A549 (cell line): Measurements from ENCODE around the gene LPCAT4. TPM values are rescaled to one million over a fixed set of nuclear protein-coding genes. Genes with fewer than 3 reads are reported as not detected.
A peak's percentile ranks its signal among the peaks of the same experiment; 100 is the strongest.

Experiments
- ATAC-seq, 2 experiments: fragments of 200-7000 bp in 1 of 2; fragments of >200 bp in 1 of 2; cut with Nextera tagmentation in 1 of 2; cut with Tn5 transposase in 1 of 2; 3 replicates each; pipeline versions ENCODE4 v1.8.0 to v1.9.1; 2018 to 2020; ENCODE audit warnings: mild to moderate bottlenecking in 1 of 2, moderate library complexity in 1 of 2
- CTCF ChIA-PET: fragments of 300-600 bp; sonication (Branson Sonifier 250); formaldehyde crosslinking; extraction: SDS; loops from one replicate; lab custom pipeline; 2021; ENCODE audit warnings: antibody characterized with exemption, inconsistent platforms; lab: Yijun Ruan, JAX
- POLR2A ChIA-PET: fragments of 350-600 bp; formaldehyde crosslinking; extraction: SDS; loops from one replicate; lab custom pipeline; 2021; ENCODE audit warnings: antibody characterized with exemption, inconsistent platforms; lab: Yijun Ruan, JAX
- DNase-seq, 2 experiments: peaks; one replicate each; pipeline versions ENCODE4 v3.0.0 to v3.0.0-alpha.2; 2011 to 2016; ENCODE audit warnings: low read depth in 1 of 2, low spot score in 1 of 2
- FAIRE-seq: peaks from 2 replicates; lab custom pipeline; 2011; peaks lifted over from hg19 to GRCh38; lab: Jason Lieb, UNC
- H3K27ac ChIP-seq, 2 experiments: fragments of >200 bp; sonication (Bioruptor Twin); formaldehyde crosslinking; 3 replicates each; pipeline ENCODE4 v1.5.1; 2016 to 2017
- H3K4me1 ChIP-seq: fragments of >200 bp; sonication (Bioruptor Twin); formaldehyde crosslinking; 3 replicates; pipeline ENCODE4 v1.6.1; 2016
- H3K4me2 ChIP-seq: fragments of >200 bp; sonication (Bioruptor Twin); formaldehyde crosslinking; 3 replicates; pipeline ENCODE4 v1.6.1; 2016
- H3K4me3 ChIP-seq: fragments of >200 bp; sonication (Bioruptor Twin); formaldehyde crosslinking; 3 replicates; pipeline ENCODE4 v1.5.1; 2016
- H3K9me3 ChIP-seq: fragments of >200 bp; sonication (Bioruptor Twin); formaldehyde crosslinking; 3 replicates; pipeline ENCODE4 v1.6.1; 2016
- BHLHE40 ChIP-seq: IDR thresholded peaks from 2 replicates; pipeline ENCODE4 v1.6.1; 2012; ENCODE audit warnings: low read depth, low read length, inconsistent platforms
- CBX2 ChIP-seq: fragments of 200-600 bp; sonication (generic); IDR thresholded peaks from 2 replicates; pipeline ENCODE4 v1.6.1; 2016; ENCODE audit warnings: low read depth, mild to moderate bottlenecking, borderline replicate concordance
- CBX8 ChIP-seq: fragments of 200-600 bp; sonication (generic); IDR thresholded peaks from 2 replicates; pipeline ENCODE4 v1.6.1; 2016
- EHMT2 ChIP-seq: fragments of 200-600 bp; sonication (generic); IDR thresholded peaks from 2 replicates; pipeline ENCODE4 v1.6.1; 2016; ENCODE audit warnings: antibody characterized with exemption, low read depth, mild to moderate bottlenecking, moderate library complexity
- EP300 ChIP-seq, 2 experiments: fragments of >200 bp; sonication (Bioruptor Twin); formaldehyde crosslinking; IDR thresholded peaks; 2 replicates in 1 of 2; 3 replicates in 1 of 2; pipeline ENCODE4 v1.6.1; 2016 to 2017
- ESRRA ChIP-seq: fragments of 150-350 bp; IDR thresholded peaks from 2 replicates; pipeline ENCODE4 v1.6.1; 2014; ENCODE audit warnings: mild to moderate bottlenecking, low read length, borderline replicate concordance
- FOSB ChIP-seq: fragments of 250-450 bp; sonication (Bioruptor Pico); IDR thresholded peaks from 2 replicates; pipeline ENCODE4 v1.5.0; 2020; ENCODE audit warnings: mild to moderate bottlenecking, moderate library complexity
- HES2 ChIP-seq: fragments of >200 bp; sonication (Bioruptor Twin); formaldehyde crosslinking; IDR thresholded peaks from 2 replicates; pipeline ENCODE4 v1.6.1; 2016
- HEYL ChIP-seq: fragments of 250-450 bp; sonication (Bioruptor Pico); IDR thresholded peaks from 2 replicates; pipeline ENCODE4 v1.8.0; 2021; ENCODE audit warnings: mild to moderate bottlenecking, moderate library complexity
- HMGXB4 ChIP-seq: fragments of 250-450 bp; sonication (Bioruptor Pico); IDR thresholded peaks from 2 replicates; pipeline ENCODE4 v1.5.0; 2021; ENCODE audit warnings: mild to moderate bottlenecking, moderate library complexity, borderline replicate concordance
- KDM1A ChIP-seq: fragments of 200-600 bp; sonication (generic); IDR thresholded peaks from 2 replicates; pipeline ENCODE4 v1.6.1; 2016; ENCODE audit warnings: low read depth, mild to moderate bottlenecking
- KDM5A ChIP-seq: fragments of 200-600 bp; sonication (generic); IDR thresholded peaks from 2 replicates; pipeline ENCODE4 v1.6.1; 2016; ENCODE audit warnings: antibody characterized with exemption, mild to moderate bottlenecking
- MAZ ChIP-seq: fragments of 150-350 bp; IDR thresholded peaks from 2 replicates; pipeline ENCODE4 v1.6.1; 2014; ENCODE audit warnings: antibody characterized with exemption, low read depth, low read length, borderline replicate concordance
- NFE2L2 ChIP-seq: fragments of 150-350 bp; conservative IDR thresholded peaks from 2 replicates; pipeline ENCODE4 v1.6.1; 2014; ENCODE audit warnings: low read length
- PBX3 ChIP-seq: IDR thresholded peaks from 2 replicates; pipeline ENCODE4 v1.6.1; 2012
- PHF8 ChIP-seq: fragments of 200-600 bp; sonication (generic); IDR thresholded peaks from 2 replicates; pipeline ENCODE4 v1.6.1; 2016; ENCODE audit warnings: low read depth, mild to moderate bottlenecking, antibody characterized with exemption, moderate library complexity, borderline replicate concordance
- RAD21 ChIP-seq, 2 experiments: fragments of >200 bp in 1 of 2; sonication (Bioruptor Twin) in 1 of 2; formaldehyde crosslinking in 1 of 2; IDR thresholded peaks in 1 of 2; conservative IDR thresholded peaks in 1 of 2; 2 replicates in 1 of 2; 3 replicates in 1 of 2; pipeline ENCODE4 v1.6.1; 2012 to 2018; ENCODE audit warnings: inconsistent platforms in 1 of 2
- RARB ChIP-seq: fragments of 250-450 bp; sonication (Bioruptor Pico); IDR thresholded peaks from 2 replicates; pipeline ENCODE4 v1.8.0; 2021; ENCODE audit warnings: mild to moderate bottlenecking, moderate library complexity
- RCOR1 ChIP-seq: fragments of 150-350 bp; IDR thresholded peaks from 2 replicates; pipeline ENCODE4 v1.6.1; 2014; ENCODE audit warnings: antibody characterized with exemption, low read length, low read depth
- REST ChIP-seq: fragments of 200-600 bp; sonication (generic); IDR thresholded peaks from 2 replicates; pipeline ENCODE4 v1.6.1; 2016; ENCODE audit warnings: antibody characterized with exemption, mild to moderate bottlenecking, moderate library complexity
- RFX5 ChIP-seq: fragments of 450-650 bp; IDR thresholded peaks from 2 replicates; pipeline ENCODE4 v1.7.1; 2014; ENCODE audit warnings: antibody characterized with exemption, mild to moderate bottlenecking, moderate library complexity
- SMC3 ChIP-seq: fragments of >200 bp; sonication (Bioruptor Twin); formaldehyde crosslinking; IDR thresholded peaks from 3 replicates; pipeline ENCODE4 v1.6.1; 2018; ENCODE audit warnings: inconsistent platforms
- ZC3H11A ChIP-seq: fragments of 450-650 bp; IDR thresholded peaks from 2 replicates; pipeline ENCODE4 v1.6.1; 2014; ENCODE audit warnings: antibody characterized with exemption, mild to moderate bottlenecking
- ZNF302 ChIP-seq: fragments of 250-450 bp; sonication (Bioruptor Pico); IDR thresholded peaks from 2 replicates; pipeline ENCODE4 v1.9.0; 2021; ENCODE audit warnings: inconsistent platforms, mild to moderate bottlenecking, moderate library complexity
- ZSCAN20 ChIP-seq: fragments of 250-450 bp; sonication (Bioruptor Pico); IDR thresholded peaks from 2 replicates; pipeline ENCODE4 v1.8.0; 2022; ENCODE audit warnings: mild to moderate bottlenecking, moderate library complexity
- WGBS: methylation state at CpG from one replicate; pipeline ENCODE4 v1.1.6; 2017; ENCODE audit errors: missing lambda C conversion rate; 5-methylcytosine and 5-hydroxymethylcytosine counted together
- polyA plus RNA-seq, 4 experiments: library from polyadenylated mRNA; depleted of rRNA in 3 of 4; stranded (reverse); fragments of >200 nt; fragmentation: RNase III in 1 of 4; extraction: RNeasy Plus Mini Kit Qiagen cat#74134 plus additional on column Dnase treatment in 1 of 4; gene quantifications; 2 replicates in 3 of 4; 3 replicates in 1 of 4; pipeline ENCODE4 v1.2.3, GENCODE V29; 2011 to 2017

LPCAT4 gene
- polyA plus RNA-seq, 2 of the 4 experiments (the other 2 are of a cell fraction), result 42.9 to 50.1 TPM

GRCh38 chr15:34359416-34359815 is 7.6 kb downstream of the LPCAT4 start:
- ATAC-seq, result peak; percentile 48 to 57; a peak in 4 of 6 replicates
- ChIA-PET POLR2A (no interaction called here), CTCF (interaction anchor here (0.9 to 4.9 kb wide), 7 partner anchors 8 to 150 kb away, joined by 4 to 34 read pairs (median 7); partner anchors contain the start of genes KATNBL1, LPCAT4, NOP10 and NUTM1)
- WGBS, result 65% methylated on average over 3 of the region's 3 CpGs
- peaks cover 8% of the 10 kb centered on the region; the same call in 2 of the 3 replicates for H3K4me1 ChIP-seq
- no peaks in the 10 kb centered on the region for H3K9me3 ChIP-seq
- DNase-seq, result no peak
- FAIRE-seq, result no peak
- no peak overlapping the region for H3K4me2 ChIP-seq
- H3K27ac ChIP-seq, result no peak overlapping the region
- H3K4me3 ChIP-seq, result no peak overlapping the region
- TF ChIP-seq PHF8 (no peak), EHMT2 (no peak), KDM5A (no peak), MAZ (no peak), RARB (CRISPR knock-in tag) (no peak), ESRRA (no peak), CBX8 (no peak), ZC3H11A (no peak), CBX2 (no peak), NFE2L2 (no peak), ZSCAN20 (CRISPR knock-in tag) (no peak), EP300 (IDR thresholded peaks at IDR 0.05) (no peak), RFX5 (no peak), SMC3 (no peak)

- no peak for DNase-seq
- Histone ChIP-seq H3K27ac (no peak overlapping the region), H3K4me1 (peaks cover 8% of the 10 kb centered on the region; the same call in 2 of the 3 replicates), H3K4me3 (no peak overlapping the region), H3K4me2 (no peak overlapping the region), H3K9me3 (no peaks in the 10 kb centered on the region)
- WGBS, result 97% methylated on average over 4 of the region's 4 CpGs
- ATAC-seq, result no peak
- no peak for FAIRE-seq
- CTCF ChIA-PET, result interaction anchor here (0.9 to 4.9 kb wide), 11 partner anchors 9 to 236 kb away, joined by 3 to 34 read pairs (median 4); partner anchors contain the start of genes LPCAT4, NOP10 and NUTM1
- TF ChIP-seq RCOR1 (no peak), HEYL (CRISPR knock-in tag) (no peak), REST (no peak), BHLHE40 (no peak), FOSB (CRISPR knock-in tag) (no peak), RAD21 (conservative IDR thresholded peaks at IDR 0.05 in 1 of 2, IDR thresholded peaks at IDR 0.05 in 1 of 2) (no peak), PBX3 (no peak), HMGXB4 (no peak), ZNF302 (CRISPR knock-in tag) (no peak), EHMT2 (no peak), ESRRA (no peak), HES2 (no peak), KDM1A (no peak)
- POLR2A ChIA-PET, result interaction anchor here (1.3 kb wide), 1 partner anchor 8 kb away, joined by 10 read pairs; the partner anchor contains the start of gene LPCAT4
These were observed 8.0 kb downstream of the LPCAT4 start for GRCh38 chr15:34358948-34359347.
